Measurements from ENCODE around the gene STX3.
"Not testable (repeated sequence)": the region's sequence is repeated elsewhere in the genome, so short reads cannot be mapped to it uniquely, and the experiment has no call there.

STX3 gene

DNA sequence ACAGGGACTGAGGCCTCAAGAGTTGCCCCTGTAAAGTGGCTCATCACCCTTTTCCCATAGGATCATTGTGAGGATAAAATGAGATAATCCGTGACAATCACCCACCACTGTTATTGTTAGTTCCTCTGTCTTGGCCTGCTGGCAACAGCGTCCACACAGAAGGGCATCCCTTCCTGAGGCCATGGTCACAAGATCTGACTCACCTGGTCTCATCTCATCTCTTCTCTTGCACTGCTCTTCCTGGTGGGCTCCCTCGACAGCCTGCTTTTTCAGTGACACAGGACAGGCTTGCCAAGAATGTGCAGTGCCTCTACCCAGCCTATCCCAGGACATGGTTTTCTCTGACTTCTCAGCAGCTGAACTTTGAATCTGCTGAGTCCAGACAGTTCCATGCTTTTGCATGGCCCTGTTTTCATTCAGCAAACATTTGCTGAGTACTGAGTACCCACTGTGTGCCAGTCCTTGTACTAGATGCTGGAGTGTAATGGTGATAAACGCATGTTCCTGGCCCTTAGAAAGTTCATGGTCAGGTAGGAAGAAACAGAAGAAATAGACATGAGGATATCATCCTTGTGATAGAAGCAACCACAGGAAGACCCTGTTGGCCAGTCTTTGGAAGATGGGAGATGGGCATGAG is 3.3 kb downstream of the STX3 start:
- no peak for DNase-seq (ENCODE audit: low read depth)

DNA sequence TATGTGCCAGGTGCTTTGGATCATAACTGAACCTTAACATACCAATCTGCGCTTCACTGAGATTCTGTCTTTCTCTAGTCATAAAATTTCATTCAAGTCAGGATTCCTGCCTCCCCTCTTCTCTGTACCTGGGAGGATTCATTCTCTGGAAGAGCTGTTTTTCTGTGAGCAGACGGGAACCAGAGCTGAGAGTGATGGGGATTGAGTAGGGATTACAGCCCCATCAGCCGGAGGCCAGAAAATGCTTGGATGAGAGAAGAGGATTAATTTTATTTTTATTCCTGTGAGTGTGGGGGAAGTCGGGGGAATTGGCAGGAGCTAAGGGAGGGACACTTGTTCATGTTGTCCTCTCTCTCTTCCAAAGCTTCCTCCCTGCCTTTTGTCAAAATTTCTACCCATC is 4.7 kb downstream of the STX3 start:
- DNase-seq (ENCODE audit: low read depth) = no peak

DNA sequence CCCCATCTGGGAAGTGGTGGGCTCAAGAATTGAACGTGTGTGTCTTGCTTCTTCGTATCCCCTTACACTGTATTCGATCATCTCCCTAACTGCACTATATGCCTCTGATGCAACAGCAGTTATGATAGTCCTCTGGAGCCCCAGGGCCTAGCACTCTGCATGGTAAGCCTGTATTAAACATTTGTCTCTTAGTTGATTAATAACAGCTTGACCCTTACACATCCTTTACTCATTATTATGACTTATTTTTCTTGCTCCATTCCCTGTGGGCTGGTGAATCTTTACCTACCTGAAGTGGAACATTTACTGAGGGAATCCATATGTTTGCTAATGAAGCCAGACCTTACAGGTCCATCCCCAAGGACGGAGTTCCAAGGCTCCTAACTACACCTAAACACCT is 5.6 kb downstream of the STX3 start:
- no peak for DNase-seq (ENCODE audit: low read depth)

DNA sequence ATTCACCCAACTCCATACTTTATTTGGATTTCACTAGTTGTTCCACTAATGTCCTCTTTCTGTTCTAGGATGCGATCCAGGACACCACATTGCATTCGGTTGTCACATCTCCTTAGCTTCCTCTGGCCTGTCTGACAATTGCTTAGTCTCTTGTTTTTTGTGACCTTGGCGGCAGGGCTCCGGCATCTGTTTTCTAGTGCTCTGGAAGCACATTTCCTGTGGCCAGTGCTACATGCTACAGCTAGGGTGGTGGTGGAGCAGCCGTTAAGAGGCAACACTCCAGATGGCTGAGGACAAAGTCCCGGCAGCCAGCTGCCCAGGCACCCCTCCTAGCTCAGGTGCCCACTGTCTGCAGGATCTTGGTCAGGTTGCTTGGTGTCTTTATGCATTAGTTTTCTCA is 6.8 kb downstream of the STX3 start:
- no peak for DNase-seq (ENCODE audit: low read depth)

DNA sequence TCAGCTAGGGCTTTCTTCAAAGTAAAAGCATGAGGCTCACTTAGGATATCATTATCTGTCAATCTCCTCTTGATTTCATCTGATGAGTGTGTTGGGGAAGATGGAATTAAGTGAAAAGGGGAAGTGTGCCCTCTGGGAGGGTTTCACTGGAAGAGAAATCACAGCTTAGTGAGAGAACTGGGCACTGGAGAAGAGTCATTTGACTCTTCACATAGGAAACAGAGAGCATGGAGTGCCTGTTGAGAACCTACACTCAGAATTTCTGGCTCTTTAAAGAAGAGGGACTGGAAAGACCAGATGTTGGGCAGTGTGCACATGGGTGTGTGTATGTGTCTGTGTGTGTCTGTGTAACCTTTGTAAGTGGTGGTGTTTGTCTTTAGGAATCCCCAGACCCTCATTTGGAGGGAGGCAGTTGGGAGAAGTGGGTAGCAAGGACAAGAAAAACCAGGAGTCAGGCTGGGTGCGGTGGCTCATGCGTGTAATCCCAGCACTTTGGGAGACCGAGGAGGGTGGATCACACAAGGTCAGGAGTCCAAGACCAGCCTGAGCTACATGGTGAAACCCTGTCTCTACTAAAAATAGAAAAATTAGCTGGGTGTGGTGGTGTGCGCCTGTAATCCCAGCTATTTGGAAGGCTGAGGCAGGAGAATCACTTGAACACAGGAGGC is 10.0 kb downstream of the STX3 start:
- no peak for DNase-seq (ENCODE audit: low read depth)

DNA sequence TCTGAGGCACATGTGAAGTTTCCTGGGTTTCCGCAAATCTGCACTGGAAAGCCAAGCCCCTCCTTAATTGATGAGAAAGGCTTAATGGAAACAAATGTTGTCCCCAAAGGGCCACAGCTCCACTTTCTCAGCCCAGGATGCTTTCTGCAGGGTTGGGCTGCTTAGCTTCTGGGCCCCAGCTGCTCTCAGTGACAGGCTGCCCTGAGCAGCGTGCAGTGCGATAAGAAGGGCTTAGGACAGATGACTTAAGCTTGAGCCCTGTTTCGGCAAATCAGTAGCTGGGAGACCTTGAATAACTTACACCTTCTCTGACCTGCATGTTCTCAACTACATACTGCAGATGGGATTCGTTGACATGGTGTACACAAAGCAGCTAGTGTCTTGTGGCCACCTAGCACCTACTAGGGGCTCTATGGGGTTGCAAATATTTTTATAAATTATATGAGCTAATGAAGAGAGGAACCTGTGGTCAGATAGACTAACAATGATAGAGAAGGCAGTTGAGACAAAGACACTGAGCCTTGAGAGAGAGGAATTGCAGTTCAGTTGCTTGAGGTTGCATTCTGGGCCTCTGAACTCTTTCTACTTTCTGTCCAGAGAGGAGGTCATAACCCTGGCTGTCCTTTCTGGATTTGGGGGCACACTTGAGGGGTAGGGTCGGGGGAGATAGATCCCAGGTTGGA is 11.5 kb downstream of the STX3 start:
- DNase-seq (ENCODE audit: low read depth) = no peak

DNA sequence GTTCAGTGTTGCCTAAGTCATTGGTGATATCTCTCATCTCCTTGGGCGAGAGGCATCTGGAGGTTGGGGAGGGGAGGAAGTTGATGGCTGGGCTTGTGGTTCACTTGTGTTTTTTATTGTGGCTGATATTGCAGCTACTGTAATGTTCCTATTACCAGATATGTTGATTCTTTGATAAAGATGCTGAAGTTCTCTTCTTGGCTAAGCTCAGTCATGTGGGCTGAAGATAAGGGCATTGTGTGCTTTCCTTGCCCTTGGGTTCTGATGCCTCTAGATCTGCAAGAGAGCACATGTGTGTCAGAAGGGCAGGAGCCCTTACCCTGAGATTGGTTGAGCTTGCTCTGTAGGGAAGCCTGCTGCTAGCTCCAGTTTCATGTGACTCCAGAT is 12.0 kb downstream of the STX3 start:
- no peak for DNase-seq (ENCODE audit: low read depth)

DNA sequence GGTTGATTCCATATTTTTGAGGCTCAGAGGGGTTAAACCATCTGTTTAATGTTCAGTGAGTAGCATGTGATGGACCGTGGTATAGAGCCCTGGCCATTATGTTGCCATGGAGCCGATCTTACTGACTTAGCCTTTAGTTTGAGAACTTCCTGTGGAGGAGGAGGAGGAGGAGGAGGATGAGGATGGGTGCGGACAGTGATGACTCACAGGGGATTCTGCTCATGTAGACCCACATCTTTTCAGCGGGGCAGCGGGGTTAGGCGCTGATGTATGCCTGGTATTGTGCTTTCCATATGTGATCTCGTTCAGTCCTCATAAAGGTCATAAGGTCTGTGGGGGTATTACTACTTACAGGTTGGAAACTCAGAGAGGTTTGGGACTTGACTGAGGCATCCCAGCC is 13.9 kb downstream of the STX3 start:
- no peak for DNase-seq (ENCODE audit: low read depth)

DNA sequence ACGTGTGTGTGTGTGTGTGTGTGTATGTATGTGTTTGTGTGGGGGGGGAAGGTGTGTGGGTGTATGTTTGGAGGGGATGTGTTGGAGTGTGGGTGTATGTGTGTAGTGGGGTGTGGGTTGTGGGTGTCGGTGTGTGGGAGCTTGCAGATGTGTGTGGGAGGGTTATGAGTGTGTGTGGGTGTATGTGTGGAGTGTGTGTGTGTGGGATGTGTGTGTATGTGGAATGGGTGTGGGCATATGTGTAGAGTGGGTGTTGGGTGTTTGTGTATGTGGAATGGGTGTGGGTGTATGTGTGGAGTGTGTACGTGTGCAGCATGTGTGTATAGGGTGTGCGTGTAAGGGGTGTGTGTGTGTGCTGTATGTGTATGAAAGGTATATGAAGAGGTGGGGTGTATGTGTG is 14.7 kb downstream of the STX3 start:
- no peak for DNase-seq (ENCODE audit: low read depth)

DNA sequence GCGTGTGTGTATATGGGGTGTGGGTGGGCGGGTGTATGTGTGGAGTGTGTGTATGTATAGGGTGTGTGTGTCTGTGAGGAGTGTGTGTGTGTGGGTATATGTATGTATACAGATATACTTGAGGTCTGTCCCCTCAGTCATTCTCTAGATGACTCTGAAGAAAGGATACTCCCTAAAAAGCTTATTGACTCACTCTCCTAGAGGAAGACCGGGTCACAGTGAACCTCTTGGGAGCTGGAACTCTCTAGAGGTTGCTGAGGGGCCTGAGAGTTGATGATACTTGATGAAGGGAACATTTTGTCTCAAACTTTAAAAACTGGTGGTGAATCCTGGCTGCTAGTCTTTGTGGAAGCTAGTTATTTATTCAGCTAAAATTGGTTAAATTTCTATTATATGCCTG is 15.1 kb downstream of the STX3 start:
- DNase-seq (ENCODE audit: low read depth) = no peak

DNA sequence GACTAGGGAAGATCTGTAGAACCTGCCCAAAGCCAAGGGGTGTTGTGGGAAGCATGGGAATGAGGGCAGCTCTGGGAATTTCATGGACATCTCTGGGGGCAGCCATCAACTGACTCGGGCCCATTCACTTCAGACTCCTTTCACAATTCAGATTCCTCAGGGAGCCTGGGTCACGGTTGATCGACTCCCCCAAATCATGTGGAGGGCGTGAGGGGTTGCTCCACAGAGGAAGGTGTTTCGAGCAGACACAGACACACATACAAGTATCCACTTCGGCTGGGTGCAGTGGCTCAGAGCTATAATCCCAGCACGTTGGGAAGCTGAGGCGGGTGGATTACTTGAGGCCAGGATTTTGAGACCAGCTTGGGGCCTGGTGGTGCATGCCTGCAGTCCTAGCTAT is 15.7 kb downstream of the STX3 start:
- no peak for DNase-seq (ENCODE audit: low read depth)

DNA sequence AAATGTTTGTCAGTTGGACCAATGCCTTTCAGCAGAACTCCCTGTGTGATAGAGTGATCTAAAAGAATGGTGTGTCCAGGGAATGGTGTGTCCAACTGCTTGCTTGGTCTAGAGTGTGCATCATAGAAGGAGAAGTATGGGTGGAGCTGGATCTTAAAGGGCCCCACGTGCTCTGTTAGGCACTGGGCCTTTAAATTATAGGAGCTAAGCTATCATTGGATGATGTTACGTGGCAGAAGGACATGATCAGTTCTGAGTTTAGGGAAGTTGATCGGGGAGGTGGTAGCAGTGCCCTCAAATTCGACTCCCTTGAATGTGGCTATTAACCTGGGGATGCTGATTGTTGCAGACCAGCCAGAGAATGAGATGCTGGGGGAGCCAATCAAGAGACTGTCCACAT is 16.4 kb downstream of the STX3 start:
- no peak for DNase-seq (ENCODE audit: low read depth)

DNA sequence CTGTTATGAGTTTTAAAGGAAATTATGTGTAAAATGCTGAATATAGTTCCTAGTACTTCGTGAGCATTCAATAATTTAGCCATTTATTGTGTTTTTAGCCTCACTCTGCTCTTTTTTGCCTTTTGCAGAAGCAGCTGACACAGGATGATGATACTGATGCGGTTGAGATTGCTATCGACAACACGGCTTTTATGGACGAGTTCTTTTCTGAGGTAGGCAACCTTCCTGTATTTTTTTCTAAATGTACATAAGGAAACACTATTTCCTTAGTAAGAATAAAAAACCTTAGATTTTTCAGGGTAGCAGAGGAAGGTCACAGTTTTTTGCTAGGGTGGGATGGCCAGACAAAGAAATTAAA is 17.9 kb downstream of the STX3 start:
- DNase-seq (ENCODE audit: low read depth) = no peak

DNA sequence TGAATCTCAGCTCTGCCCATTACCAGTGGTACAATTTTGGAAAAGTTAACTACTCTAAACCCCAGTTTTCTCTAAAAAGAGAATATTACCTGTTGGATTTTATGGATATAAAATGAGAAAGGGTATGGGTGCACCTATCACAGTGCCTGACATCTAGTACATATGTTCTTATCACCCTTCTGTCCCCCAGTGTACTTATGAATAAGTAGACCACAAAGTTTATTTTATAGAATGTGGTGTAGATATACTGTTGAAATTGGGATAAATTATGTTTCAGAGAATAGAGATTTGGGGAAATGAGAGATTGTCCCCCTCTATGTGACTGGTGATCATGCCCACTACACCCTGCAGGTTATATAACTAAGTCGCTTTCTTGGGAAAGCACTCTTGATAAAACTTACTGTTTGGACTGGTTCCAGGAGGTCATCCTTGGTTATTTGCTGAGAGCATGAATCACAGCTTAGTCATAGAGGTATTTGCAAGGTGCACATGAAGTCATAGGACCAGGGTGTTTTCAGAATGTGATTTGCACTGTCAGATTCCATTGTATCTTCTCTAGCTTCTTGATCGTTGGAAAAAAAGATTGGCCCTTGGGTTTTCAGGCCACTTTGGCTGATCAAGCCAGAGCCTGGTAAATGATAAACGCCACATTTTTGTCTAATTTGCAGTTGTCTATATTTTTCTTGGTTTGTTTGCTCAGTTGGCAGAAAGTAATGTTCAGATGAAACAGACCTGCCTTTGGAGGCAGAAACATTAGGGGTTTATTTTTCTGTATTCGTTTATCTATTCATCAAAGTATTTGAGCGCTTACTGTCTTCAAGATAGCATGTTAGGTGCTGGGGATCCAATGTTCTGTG is 21.3 kb downstream of the STX3 start:
- no peak for DNase-seq (ENCODE audit: low read depth)

DNA sequence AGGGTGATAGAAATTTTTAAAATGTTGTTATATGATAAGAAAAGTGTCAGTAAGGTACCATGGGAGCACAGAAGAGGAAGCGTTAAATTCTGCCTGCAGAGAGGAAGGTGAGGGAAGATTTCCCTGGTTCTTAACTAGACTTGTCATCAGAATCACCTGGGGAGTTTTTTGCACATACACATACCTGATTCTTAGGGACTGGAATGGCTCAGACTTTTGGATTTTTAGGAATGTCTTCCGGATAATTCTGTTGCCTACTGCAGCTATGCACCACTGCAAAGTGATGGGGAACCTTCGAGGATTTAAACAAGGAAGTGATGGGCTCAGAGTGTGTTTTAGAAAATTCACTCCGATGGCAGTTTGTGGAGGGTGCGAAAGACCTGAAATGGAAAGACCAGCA is 21.9 kb downstream of the STX3 start:
- no peak for DNase-seq (ENCODE audit: low read depth)

DNA sequence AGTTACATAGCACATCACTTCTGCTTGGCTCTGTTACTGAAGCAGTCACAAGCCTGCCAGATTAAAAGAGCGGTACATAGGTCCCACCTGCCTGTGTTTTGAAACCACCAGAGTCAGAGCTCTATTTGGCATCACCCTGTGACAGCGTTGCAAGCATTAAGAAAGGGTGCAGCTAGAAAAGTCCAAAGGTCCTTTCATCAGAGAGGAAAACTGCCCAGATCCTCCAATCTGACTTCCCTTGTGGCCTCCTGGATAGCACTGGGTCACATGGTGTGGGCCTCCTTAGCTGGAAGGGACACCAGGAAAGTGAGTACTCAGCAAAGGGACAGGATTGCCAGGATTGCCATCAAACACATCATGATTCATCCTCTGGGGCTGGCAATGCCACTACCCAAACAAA is 22.9 kb downstream of the STX3 start:
- no peak for DNase-seq (ENCODE audit: low read depth)

DNA sequence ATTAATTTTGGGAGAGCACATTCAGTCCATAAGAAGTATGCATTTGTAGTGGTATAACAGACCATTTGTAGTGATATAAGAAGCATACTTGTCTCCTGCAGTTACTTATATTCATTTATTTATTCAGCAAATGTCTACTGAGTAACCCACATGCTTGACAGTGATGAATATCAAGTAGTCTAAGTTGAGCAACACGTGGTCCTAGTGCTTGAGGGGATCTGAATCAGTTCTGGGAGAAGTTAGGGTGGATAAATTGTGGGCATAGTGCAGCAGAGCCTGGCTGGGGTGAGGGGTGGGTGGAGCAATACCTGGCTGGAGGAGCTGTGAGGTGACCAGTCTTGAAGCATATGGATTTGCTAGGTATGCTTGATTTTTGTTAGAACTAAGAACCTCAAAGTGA is 24.3 kb downstream of the STX3 start:
- DNase-seq (ENCODE audit: low read depth) = no peak

DNA sequence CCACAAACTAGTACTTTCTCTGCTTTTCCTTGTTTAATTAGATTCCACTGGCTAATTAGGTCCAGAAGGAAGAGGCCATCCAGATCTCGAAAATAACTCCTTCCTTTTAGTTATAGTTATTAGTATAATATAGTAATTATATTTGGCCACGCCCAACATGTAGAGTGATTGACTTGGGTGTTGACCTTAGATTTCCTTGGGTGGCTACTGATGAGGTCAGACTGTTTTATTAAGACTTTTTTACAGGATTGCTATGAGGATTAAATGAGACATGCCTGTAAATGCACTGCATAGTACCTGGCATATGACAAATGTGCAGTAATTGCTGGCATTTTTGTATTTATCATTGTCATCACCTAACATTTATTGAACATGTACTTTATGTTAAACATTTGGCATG is 26.9 kb downstream of the STX3 start:
- no peak for DNase-seq (ENCODE audit: low read depth)

DNA sequence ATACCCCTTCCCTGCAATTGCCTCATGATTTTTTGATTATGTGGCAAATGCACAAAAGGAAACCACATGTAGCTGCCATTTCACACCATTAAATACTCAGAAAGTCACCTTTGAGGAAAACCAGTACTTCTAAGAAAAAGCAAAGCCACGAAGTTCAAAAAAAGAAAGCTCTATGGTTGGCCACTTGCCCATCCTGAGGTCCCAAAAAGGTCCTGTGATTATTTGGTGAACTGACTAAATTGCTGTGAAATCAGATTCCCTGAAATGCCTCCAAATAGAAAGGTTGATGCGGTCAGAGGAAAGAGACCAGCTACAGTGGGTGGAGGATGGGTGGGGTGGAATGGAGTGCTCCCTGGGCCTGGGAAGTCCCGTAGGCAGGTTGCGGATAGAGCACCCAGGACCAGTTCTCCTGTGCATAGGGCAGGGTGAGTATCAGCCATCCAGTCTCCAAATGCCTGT is 28.5 kb downstream of the STX3 start:
- DNase-seq (ENCODE audit: low read depth) = no peak

DNA sequence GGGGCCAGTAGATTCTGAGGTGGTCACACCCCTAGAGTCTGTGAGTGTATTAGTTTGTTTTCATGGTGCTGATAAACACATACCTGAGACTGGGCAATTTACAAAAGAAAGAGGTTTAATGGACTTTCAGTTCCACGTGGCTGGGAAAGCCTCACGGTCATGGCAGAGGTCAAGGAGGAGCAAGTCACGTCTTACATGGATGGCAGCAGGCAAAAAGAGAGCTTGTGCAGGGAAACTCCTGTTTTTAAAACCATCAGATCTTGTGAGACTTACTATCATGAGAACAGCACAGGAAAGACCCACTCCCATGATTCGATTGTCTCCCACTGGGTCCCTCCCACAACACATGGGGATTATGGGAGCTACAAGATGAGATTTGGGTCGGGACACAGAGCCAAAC is 29.3 kb downstream of the STX3 start:
- DNase-seq (ENCODE audit: low read depth) = not testable (repeated sequence)

DNA sequence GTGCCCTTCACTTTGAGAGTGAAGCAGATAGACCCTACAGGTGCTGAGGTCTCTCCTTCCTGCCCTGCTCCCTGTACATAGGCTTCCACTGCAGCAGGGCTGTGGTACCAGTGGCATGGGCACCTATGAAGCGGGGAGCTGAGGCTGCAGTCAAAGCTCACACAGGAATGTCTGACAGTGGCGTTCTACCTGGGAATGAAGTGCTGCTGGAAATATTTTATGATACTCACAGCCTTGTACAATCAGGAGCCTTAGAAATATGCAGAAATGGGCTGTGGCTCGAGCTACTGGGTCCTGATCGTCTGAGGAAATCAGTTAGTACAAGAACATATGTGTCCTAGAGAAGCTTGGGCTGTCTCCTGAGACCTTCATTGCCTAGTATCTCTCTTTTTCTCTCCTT is 30.6 kb downstream of the STX3 start:
- no peak for DNase-seq (ENCODE audit: low read depth)

DNA sequence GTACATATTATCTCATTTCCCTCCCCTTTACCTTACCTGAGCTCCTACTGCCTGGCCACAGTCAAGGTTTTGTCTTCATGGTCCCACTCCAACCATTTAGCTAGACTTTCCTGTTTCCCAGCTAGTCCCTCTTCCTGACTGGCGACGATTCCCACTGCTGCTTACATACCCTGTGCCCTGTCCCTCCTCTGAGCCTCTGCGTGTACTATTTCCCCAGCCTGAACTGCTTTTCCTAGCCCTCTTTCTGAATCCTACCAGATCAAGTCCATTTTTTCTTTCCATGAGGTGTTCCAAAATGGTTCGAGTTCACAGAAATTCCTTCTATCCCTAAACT is 32.0 kb downstream of the STX3 start:
- DNase-seq (ENCODE audit: low read depth) = no peak

DNA sequence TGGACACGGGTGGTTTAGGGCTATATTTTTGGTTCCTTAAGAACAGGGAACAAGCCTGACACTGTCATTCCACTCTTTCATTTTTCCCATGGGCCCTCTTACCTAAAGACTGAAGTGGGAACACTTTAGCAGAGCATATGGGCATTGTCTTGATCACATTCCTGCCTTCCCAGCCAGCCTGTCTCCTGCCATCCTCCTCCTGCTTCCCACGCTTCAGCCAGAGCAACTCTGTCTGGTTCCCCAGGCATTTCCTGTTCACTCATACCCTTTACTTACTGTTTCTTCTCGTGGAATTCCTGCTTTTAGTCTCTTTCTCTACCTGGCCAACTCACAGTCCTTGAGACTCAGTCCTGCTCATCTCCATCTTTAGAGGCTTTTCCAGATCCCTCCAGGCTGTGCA is 32.6 kb downstream of the STX3 start:
- DNase-seq (ENCODE audit: low read depth) = no peak

All from activated T-helper 1 cell treated with Interleukin-2 at 50 U/mL for 16 hours (primary cell).